Heart right ventricle (tissue), 16 donors: ENCODE results near the gene ARAP1. TPM values are rescaled to one million over a fixed set of nuclear protein-coding genes. Genes with fewer than 3 reads are reported as not detected.
A peak's percentile ranks its signal among the peaks of the same experiment; 100 is the strongest.

ENCODE experiments used
- ATAC-seq, 8 donors: fragments of 200-7000 bp; cut with Tn5 transposase; one replicate each; pipeline ENCODE4 v1.9.1; 2020; ENCODE audit warnings: mild to moderate bottlenecking in 8 of 8, moderate library complexity in 8 of 8, moderate number of reproducible peaks in 1 of 8
- DNase-seq, 2 donors: peaks; one replicate each; pipeline ENCODE4 v3.0.0-alpha.2; 2020
- H3K27ac ChIP-seq, 10 donors: fragments of 200-600 bp; sonication (generic) in 2 of 10; one replicate each; pipeline versions ENCODE4 v1.5.0 to v1.8.0; 2020 to 2022; ENCODE audit warnings: mild to moderate bottlenecking in 3 of 10
- H3K27me3 ChIP-seq, 7 donors: fragments of 200-600 bp; one replicate each; pipeline ENCODE4 v1.8.0; 2021 to 2022; ENCODE audit warnings: mild to moderate bottlenecking in 2 of 7
- H3K36me3 ChIP-seq, 9 donors: fragments of 200-600 bp; sonication (generic) in 1 of 9; one replicate each; pipeline versions ENCODE4 v1.5.0 to v1.8.0; 2020 to 2022; ENCODE audit warnings: mild to moderate bottlenecking in 2 of 9
- H3K4me1 ChIP-seq, 9 donors: fragments of 200-600 bp; sonication (generic) in 1 of 9; one replicate each; pipeline versions ENCODE4 v1.5.0 to v1.8.0; 2020 to 2022; ENCODE audit warnings: mild to moderate bottlenecking in 4 of 9
- H3K4me3 ChIP-seq, 10 donors: fragments of 200-600 bp; sonication (generic) in 2 of 10; one replicate each; pipeline versions ENCODE4 v1.5.0 to v1.8.0; 2020 to 2022; ENCODE audit warnings: mild to moderate bottlenecking in 7 of 10, moderate library complexity in 2 of 10
- H3K9me3 ChIP-seq, 11 donors: fragments of 200-600 bp in 10 of 11; sonication (generic) in 2 of 11; one replicate each; pipeline versions ENCODE4 v1.5.0 to v1.8.0; 2013 to 2022; ENCODE audit warnings: mild to moderate bottlenecking in 2 of 11, control low read depth in 1 of 11, moderate library complexity in 1 of 11
- WGBS, 2 donors: extraction: QIAGEN DNeasy Blood & Tissue Kit; methylation state at CpG; one replicate each; pipeline ENCODE4 v1.1.7; 2013; ENCODE audit warnings: inconsistent platforms in 1 of 2; 5-methylcytosine and 5-hydroxymethylcytosine counted together
- intact Hi-C, 10 donors: fragments of 100-400 bp; cut with DNase I; formaldehyde crosslinking; loops; one replicate each; pipeline versions ENCODE4 v1.11.1 to v1.14.2; 2022
- polyA plus RNA-seq, 2 donors: library from polyadenylated mRNA; stranded (reverse); fragments of 200-250 nt; gene quantifications; one replicate each; pipeline ENCODE4 v1.2.3, GENCODE V29; 2013
- total RNA-seq, 10 donors: library from RNA; stranded (reverse); fragmentation: NEBNext Ultra II Directional in 3 of 10; extraction: Animal tissue kit (Norgen Biotek cat#: 25700) in 3 of 10; gene quantifications; one replicate each; pipeline versions ENCODE4 v1.2.1 to v1.2.4, GENCODE V29; 2021 to 2023
- TF ChIP-seq, protein P1 (sequence below), 9 donors: fragments of 200-600 bp; sonication (generic) in 2 of 9; IDR thresholded peaks; one replicate each; pipeline versions ENCODE4 v1.5.0 to v1.8.0; 2021 to 2022; ENCODE audit warnings: antibody characterized with exemption in 9 of 9, mild to moderate bottlenecking in 5 of 9, moderate library complexity in 1 of 9
- donor health status: Arrhythmogenic right ventricular cardiomyopathy.
- donor health status: ischemic (EF 13 %, LVEDD 7.1; RV severe dilation, severe dysfunction).
- donor health status: healthy with polysubstance abuse.
- donor health status: DM: no; HTN: yes; CAD: no.
- donor health status: DM: no; HTN: no; CAD: no.
- donor health status: ischemic (EF 25% LVEDD 6.9; RV normal size, moderate dysfunction).
- donor health status: ischemic (EF 25% LVEDD 5.7; RV mildly dilated, moderate dysfunction).
- donor health status: healthy.
- donor health status: DM: yes; HTN: yes; CAD: no.
- donor health status: Ischemic cardiomyopathy.
- donor health status: ischemic (EF 35%, LVEDD 5.7; RV mildly dilated, moderate dysfunction).
- donor health status: nonischemic (EF 11% LVEDD 7.7; RV severe dilation, severe dysfunction).
- donor health status: DM: yes; HTN: yes; CAD: no.
- donor health status: PGD.
- donor health status: ischemic (EF 29% LVEDD 5.4; RV normal size, mild dysfunction).
- donor health status: nonischemic (EF 23%, LVEDD 6.1; RV moderate dilation, normal function).

ARAP1 gene
- total and polyA plus RNA-seq, 12 donors: 30.4 to 68.3 (median 40.8) TPM

DNA sequence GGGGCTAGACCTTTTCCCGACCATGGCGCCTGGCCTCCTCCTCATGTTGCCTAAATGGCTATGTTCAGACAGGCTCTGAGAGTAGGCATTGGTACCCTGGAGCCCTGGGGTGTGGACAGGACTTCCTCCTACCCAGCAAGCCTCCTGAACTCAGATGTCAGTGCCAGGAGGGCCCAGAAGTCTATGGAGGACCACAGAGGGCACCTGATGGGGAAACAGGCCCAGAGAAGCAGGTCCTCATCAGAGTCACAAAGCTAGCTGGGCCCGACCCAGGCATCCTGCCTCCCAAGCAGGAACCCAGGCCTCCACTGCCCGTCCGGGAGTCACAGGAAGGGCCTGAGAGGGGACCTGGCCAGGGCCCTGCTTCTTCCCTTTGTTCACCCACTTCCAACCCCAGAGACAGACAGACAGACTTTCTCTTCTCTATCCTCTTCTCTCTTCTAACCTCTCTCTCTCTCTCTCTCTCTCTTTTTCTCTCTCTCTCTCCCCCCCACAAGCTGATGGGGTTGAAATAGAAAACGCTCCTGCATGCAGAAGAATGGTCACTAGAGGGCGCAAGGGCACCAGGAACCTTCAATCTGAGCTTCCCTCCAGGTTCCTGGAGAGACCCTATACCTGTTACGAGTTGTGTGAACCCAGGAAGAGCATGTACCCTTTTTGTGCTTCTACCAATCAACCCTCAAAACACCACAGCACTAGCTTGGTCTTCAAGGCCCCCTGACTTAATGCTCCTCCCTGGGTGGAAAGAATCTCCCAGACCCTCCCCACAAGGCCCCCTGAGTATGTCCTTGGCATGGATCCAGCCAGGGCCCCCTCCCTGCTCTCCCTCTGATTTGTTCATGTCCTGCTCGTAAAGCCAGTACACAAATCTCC is 27.1 kb downstream of the ARAP1 start:
- no peaks in the 10 kb centered on the region for H3K27me3 ChIP-seq
- H3K9me3 ChIP-seq: no peaks in the 10 kb centered on the region
- peaks cover 0 to 30% (median 0%) of the 10 kb centered on the region in 9 donors for H3K36me3 ChIP-seq
- WGBS, 2 donors: 52% methylated on average over 9 of the region's 9 CpGs
- H3K4me1 ChIP-seq: peaks cover 11 to 78% (median 33%) of the 10 kb centered on the region in 9 donors
- peak overlapping the region in 1 of 10 donors; percentile 72 for H3K27ac ChIP-seq
- TF ChIP-seq, protein P1, sequence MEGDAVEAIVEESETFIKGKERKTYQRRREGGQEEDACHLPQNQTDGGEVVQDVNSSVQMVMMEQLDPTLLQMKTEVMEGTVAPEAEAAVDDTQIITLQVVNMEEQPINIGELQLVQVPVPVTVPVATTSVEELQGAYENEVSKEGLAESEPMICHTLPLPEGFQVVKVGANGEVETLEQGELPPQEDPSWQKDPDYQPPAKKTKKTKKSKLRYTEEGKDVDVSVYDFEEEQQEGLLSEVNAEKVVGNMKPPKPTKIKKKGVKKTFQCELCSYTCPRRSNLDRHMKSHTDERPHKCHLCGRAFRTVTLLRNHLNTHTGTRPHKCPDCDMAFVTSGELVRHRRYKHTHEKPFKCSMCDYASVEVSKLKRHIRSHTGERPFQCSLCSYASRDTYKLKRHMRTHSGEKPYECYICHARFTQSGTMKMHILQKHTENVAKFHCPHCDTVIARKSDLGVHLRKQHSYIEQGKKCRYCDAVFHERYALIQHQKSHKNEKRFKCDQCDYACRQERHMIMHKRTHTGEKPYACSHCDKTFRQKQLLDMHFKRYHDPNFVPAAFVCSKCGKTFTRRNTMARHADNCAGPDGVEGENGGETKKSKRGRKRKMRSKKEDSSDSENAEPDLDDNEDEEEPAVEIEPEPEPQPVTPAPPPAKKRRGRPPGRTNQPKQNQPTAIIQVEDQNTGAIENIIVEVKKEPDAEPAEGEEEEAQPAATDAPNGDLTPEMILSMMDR (IDR thresholded peaks at IDR 0.05): peak; percentile 84 to 94 (median 91)
- H3K4me3 ChIP-seq: no peak overlapping the region
- intact Hi-C loops: loop anchor here (1.0 to 10.0 kb wide), 10 partner anchors 60 to 560 kb away; partner anchors contain the start of genes ATG16L2 (in 3 of the 10) and STARD10 (in 3 of the 10)
- DNase-seq (peak in 1 of 2 donors; percentile 78), ATAC-seq (peak in 6 of 8 donors; percentile 5 to 33 (median 14))

DNA sequence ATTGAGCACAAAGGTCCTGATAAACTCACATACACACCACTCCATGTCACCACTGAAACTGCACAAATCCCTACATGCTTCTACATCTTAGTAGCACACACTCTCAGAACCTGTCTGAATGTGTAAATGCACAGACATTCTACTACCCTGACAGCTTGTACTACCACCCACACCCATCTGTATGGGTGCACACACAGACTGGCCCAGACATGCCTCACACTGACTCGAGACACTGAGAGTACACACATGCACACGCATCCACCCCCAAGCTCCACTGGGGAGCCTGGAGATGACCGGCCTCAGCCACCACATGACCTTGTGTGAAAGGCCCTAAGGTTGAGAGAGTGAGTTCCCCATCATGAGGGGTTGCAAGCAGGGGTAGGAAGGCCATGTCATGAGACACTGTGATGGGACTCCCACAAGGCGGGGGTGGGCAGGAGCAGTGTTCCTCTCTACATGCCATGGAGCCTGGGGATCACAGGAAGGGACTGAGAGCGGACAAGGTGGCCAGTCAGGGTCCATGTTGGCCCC is 28.1 kb downstream of the ARAP1 start:
- H3K4me1 ChIP-seq: peaks cover 20 to 80% (median 43%) of the 10 kb centered on the region in 9 donors
- H3K27ac ChIP-seq: peak overlapping the region in 2 of 10 donors; percentile 2 to 99
- WGBS, 2 donors: 91 to 93% methylated on average over 5 of the region's 5 CpGs

DNA sequence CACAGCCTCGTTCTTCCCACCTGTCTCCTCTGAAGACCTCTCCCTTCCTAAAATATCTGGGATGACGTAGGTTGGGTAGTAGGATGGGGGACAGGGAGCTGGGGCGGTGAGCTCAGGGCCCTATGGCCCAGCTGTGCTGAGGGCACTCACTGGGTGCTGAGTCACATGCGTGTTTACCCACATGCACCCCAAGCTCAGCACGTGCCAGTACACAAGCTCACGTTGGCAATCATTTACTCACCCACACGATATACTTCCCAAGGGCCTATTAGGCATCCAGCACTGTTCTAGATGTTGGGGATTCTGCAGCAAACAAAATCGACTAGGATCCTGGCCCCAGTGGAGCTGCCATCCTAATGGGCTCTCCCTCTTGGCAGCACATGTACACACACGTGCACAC is 28.7 kb downstream of the ARAP1 start:
- no peak for DNase-seq
- no peak overlapping the region for H3K4me3 ChIP-seq

More for the DNA sequence above, 28.1 kb downstream of the ARAP1 start:
- TF ChIP-seq, protein P1 (IDR thresholded peaks at IDR 0.05): no peak
- intact Hi-C loops: loop anchor here in 8 of 10 donors (2.0 to 10.0 kb wide), 9 partner anchors 61 to 561 kb away; partner anchors contain the start of genes ATG16L2 (in 1 of the 8) and STARD10 (in 1 of the 8)
- no peak overlapping the region for H3K4me3 ChIP-seq
- ATAC-seq: no peak
- DNase-seq: no peak
- no peaks in the 10 kb centered on the region for H3K27me3 ChIP-seq
- no peaks in the 10 kb centered on the region for H3K9me3 ChIP-seq
- H3K36me3 ChIP-seq: peaks cover 0 to 34% (median 0%) of the 10 kb centered on the region in 9 donors

More for the DNA sequence above, 28.7 kb downstream of the ARAP1 start:
- TF ChIP-seq, protein P1 (IDR thresholded peaks at IDR 0.05): no peak
- no peaks in the 10 kb centered on the region for H3K27me3 ChIP-seq
- H3K9me3 ChIP-seq: no peaks in the 10 kb centered on the region
- 77 to 84% methylated on average over 9 of the region's 9 CpGs for WGBS, 2 donors
- intact Hi-C loops: loop anchor here in 8 of 10 donors (2.0 to 10.0 kb wide), 9 partner anchors 61 to 561 kb away; partner anchors contain the start of genes STARD10 (in 2 of the 8) and ATG16L2 (in 1 of the 8)
- peak overlapping the region in 2 of 10 donors; percentile 93 to 99 for H3K27ac ChIP-seq
- H3K36me3 ChIP-seq: peaks cover 0 to 37% (median 0%) of the 10 kb centered on the region in 9 donors
- H3K4me1 ChIP-seq: peaks cover 20 to 80% (median 49%) of the 10 kb centered on the region in 9 donors
- ATAC-seq: no peak
